ENCODE data around the gene SETD1B.
A peak's percentile ranks its signal among the peaks of the same experiment; 100 is the strongest.

The SETD1B gene

GRCh38 chr12:121795034-121795968 is 8.5 kb upstream of the SETD1B start:
- peak; percentile 87 for DNase-seq (ENCODE audit: low spot score)

- no peak for DNase-seq (ENCODE audit: low spot score)
Measured at GRCh38 chr12:121796855-121797751, 6.7 kb upstream of the SETD1B start.

- DNase-seq (ENCODE audit: low spot score) = no peak
Measured at GRCh38 chr12:121797937-121798786, 5.6 kb upstream of the SETD1B start.

- no peak for DNase-seq (ENCODE audit: low spot score)
Measured at GRCh38 chr12:121798787-121799155, 5.0 kb upstream of the SETD1B start.

- DNase-seq (ENCODE audit: low spot score) = peak; percentile 69
Measured at GRCh38 chr12:121799156-121799841, 4.5 kb upstream of the SETD1B start.

- DNase-seq (ENCODE audit: low spot score) = peak; percentile 84
Measured at GRCh38 chr12:121799842-121800693, 3.7 kb upstream of the SETD1B start.

GRCh38 chr12:121800694-121801594 is 2.9 kb upstream of the SETD1B start:
- DNase-seq (ENCODE audit: low spot score) = peak; percentile 73

GRCh38 chr12:121801595-121802484 is 2.0 kb upstream of the SETD1B start:
- DNase-seq (ENCODE audit: low spot score) = peak; percentile 84

- DNase-seq (ENCODE audit: low spot score) = no peak
Measured at GRCh38 chr12:121802485-121802842, 1.3 kb upstream of the SETD1B start.

GRCh38 chr12:121802843-121803698 is 738 bp upstream of the SETD1B start:
- DNase-seq (ENCODE audit: low spot score) = peak; percentile 96

- DNase-seq (ENCODE audit: low spot score) = peak; percentile 67
Measured at GRCh38 chr12:121804417-121805111, 755 bp downstream of the SETD1B start.

- DNase-seq (ENCODE audit: low spot score) = no peak
Measured at GRCh38 chr12:121805171-121806008, 1.6 kb downstream of the SETD1B start.

GRCh38 chr12:121806009-121806545 is 2.3 kb downstream of the SETD1B start:
- peak; percentile 57 for DNase-seq (ENCODE audit: low spot score)

GRCh38 chr12:121806546-121807423 is 3.0 kb downstream of the SETD1B start:
- no peak for DNase-seq (ENCODE audit: low spot score)

Measured in CD4-positive, alpha-beta T cell treated with Interleukin-2 at 100 ng/mL for 4 hours (primary cell).